GM12875 (cell line): ENCODE measurements around the gene XIRP1.

Experiments
- H3K4me3 ChIP-seq: one replicate; pipeline ENCODE4 v1.5.1; 2011; ENCODE audit warnings: low read depth, low read length, control low read depth
- CTCF ChIP-seq: IDR thresholded peaks from 2 replicates; pipeline ENCODE4 v1.5.1; 2011; ENCODE audit warnings: low read depth, mild to moderate bottlenecking, control low read depth, inconsistent platforms, low read length, moderate library complexity, borderline replicate concordance; ENCODE audit not compliant: insufficient read depth

Gene XIRP1

GRCh38 chr3:39137435-39137936 is 54.9 kb downstream of the XIRP1 start:
- no peak overlapping the region for H3K4me3 ChIP-seq
- no peak for TF ChIP-seq CTCF

- no peak overlapping the region for H3K4me3 ChIP-seq
- TF ChIP-seq CTCF = no peak
Observed at GRCh38 chr3:39136533-39137434, 55.6 kb downstream of the XIRP1 start.

- no peak for TF ChIP-seq CTCF
- H3K4me3 ChIP-seq = no peak overlapping the region
Observed at GRCh38 chr3:39135170-39135805, 57.1 kb downstream of the XIRP1 start.

GRCh38 chr3:39134305-39134704 is 58.1 kb downstream of the XIRP1 start:
- TF ChIP-seq CTCF = no peak
- no peak overlapping the region for H3K4me3 ChIP-seq

GRCh38 chr3:39133822-39134221 is 58.6 kb downstream of the XIRP1 start:
- H3K4me3 ChIP-seq = no peak overlapping the region
- no peak for TF ChIP-seq CTCF
